Activated T-helper 1 cell treated with anti-CD3 and anti-CD28 coated beads, Interleukin-12 subunit alpha, Interleukin-12 subunit beta, Interleukin-2, Interleukin-4 antibody, amounts not matched to agents 30 ng/mL and 10 ng/mL and 1 ng/mL, durations not matched to agents 14 hours and 24 hours and 36 hours (primary cell): ENCODE measurements around the gene SNUPN. TPM values are rescaled to one million over a fixed set of nuclear protein-coding genes. Genes with fewer than 3 reads are reported as not detected.
A peak's percentile ranks its signal among the peaks of the same experiment; 100 is the strongest.

Source experiments
- DNase-seq: peaks from one replicate; pipeline ENCODE4 v3.0.0; 2021; ENCODE audit warnings: low spot score
- H3K27ac Mint-ChIP-seq: one replicate; pipeline ENCODE4 v1.8.0; 2021; ENCODE audit warnings: mild to moderate bottlenecking, mixed read lengths
- H3K27me3 Mint-ChIP-seq: one replicate; pipeline ENCODE4 v1.8.0; 2022; ENCODE audit warnings: mild to moderate bottlenecking, moderate library complexity, mixed read lengths; ENCODE audit not compliant: insufficient read depth
- H3K36me3 Mint-ChIP-seq: one replicate; pipeline ENCODE4 v1.8.0; 2021; ENCODE audit warnings: low read depth, mixed read lengths
- H3K4me1 Mint-ChIP-seq: one replicate; pipeline ENCODE4 v1.8.0; 2021; ENCODE audit warnings: low read depth, mixed read lengths
- H3K4me3 Mint-ChIP-seq: one replicate; pipeline ENCODE4 v1.8.0; 2021; ENCODE audit warnings: mild to moderate bottlenecking, moderate library complexity, mixed read lengths
- H3K9me3 Mint-ChIP-seq: one replicate; pipeline ENCODE4 v1.8.0; 2021; ENCODE audit warnings: mixed read lengths
- intact Hi-C: fragments of 100-400 bp; cut with micrococcal nuclease; formaldehyde crosslinking; loops from one replicate; pipeline ENCODE4 v1.15.1; 2024
- total RNA-seq: library from RNA; stranded (reverse); gene quantifications from 2 replicates; pipeline ENCODE4 v1.2.3, GENCODE V29; 2022

Gene SNUPN
- 30.8 and 34.1 TPM in 2 replicates for total RNA-seq

DNA sequence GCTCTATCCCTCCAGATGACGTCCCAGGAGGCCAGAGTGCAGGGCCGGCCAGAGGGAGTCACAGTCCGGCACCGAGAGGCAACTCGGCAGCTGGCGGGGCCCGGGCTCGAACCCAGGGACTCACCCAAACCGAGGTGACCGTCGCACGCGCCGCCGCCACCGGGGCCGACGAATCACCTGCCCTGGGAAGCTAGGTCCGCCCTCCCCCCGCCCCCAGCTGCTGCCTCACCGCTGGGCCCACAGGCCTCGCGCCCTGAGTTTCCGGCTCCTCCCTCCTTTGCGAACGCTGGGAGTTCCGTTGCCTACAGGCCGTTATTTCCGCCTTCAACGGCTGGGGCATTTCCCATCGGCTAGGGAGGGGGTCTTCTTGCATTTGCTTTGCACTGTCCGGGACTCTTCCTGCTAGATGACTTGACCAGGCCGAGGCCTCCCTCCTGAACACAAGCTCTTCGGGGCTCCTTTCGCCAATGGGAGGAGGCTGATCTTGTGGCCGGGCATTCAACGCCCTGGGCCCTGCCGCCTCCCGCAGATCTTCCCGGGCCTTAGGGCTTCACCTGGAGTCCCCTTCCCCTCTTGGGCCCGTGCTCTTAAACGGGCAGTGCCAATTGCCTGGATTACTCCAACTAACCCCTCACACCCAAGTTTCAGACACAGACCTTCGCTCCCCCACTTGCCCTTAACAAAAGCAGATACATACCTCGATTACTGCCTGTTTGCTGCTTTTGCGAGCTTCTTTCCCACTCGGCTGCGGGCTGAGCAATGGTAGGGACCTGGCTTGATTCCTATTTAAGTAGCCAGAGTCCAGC lies at the start of gene SNUPN:
Gene SNUPN, minus strand, starts transcription at position 184 of the 806 bp plus-strand sequence. CDS start 4,674 bp downstream, outside the sequence.
- peaks cover 38% of the 10 kb centered on the region for H3K4me1 Mint-ChIP-seq
- H3K27me3 Mint-ChIP-seq = no peaks in the 10 kb centered on the region
- intact Hi-C loops = loop anchor here (1.0 to 10.0 kb wide), 7 partner anchors 15 to 929 kb away; partner anchors contain the start of genes CSK, EDC3, IMP3 and MAN2C1
- H3K9me3 Mint-ChIP-seq = no peaks in the 10 kb centered on the region
- peak within 1 kb of the TSS; percentile 100 for H3K27ac Mint-ChIP-seq
- peaks cover 9% of the 10 kb centered on the region for H3K36me3 Mint-ChIP-seq
- peak; percentile 90 for DNase-seq
- peak within 1 kb of the TSS; percentile 94 for H3K4me3 Mint-ChIP-seq

DNA sequence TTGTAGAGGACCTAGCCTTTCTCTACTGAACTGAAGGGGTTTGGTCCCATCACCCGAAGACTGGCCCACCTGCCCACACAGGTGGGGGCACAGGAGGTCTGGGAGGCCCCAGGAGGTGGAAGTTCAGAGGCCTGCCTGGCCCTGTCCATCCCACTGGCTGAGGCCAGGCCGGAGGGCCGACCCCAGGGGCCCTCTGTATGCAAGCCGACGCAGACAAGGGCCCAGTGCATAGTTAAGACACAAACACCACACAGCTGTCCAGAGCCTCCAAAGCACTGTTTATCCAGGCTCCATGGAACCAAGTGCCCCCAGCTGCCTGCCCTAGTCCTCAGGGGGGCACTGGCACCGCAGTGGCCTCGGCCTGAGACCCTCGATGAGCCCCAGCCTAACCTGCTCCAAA lies 48.8 kb upstream of the SNUPN start:
- Mint-ChIP-seq H3K4me1 (no peaks in the 10 kb centered on the region), H3K4me3 (no peak overlapping the region), H3K36me3 (no peaks in the 10 kb centered on the region), H3K27me3 (peaks cover 5% of the 10 kb centered on the region), H3K27ac (no peak overlapping the region), H3K9me3 (no peaks in the 10 kb centered on the region)
- DNase-seq = no peak
- intact Hi-C loops = no loop called here

DNA sequence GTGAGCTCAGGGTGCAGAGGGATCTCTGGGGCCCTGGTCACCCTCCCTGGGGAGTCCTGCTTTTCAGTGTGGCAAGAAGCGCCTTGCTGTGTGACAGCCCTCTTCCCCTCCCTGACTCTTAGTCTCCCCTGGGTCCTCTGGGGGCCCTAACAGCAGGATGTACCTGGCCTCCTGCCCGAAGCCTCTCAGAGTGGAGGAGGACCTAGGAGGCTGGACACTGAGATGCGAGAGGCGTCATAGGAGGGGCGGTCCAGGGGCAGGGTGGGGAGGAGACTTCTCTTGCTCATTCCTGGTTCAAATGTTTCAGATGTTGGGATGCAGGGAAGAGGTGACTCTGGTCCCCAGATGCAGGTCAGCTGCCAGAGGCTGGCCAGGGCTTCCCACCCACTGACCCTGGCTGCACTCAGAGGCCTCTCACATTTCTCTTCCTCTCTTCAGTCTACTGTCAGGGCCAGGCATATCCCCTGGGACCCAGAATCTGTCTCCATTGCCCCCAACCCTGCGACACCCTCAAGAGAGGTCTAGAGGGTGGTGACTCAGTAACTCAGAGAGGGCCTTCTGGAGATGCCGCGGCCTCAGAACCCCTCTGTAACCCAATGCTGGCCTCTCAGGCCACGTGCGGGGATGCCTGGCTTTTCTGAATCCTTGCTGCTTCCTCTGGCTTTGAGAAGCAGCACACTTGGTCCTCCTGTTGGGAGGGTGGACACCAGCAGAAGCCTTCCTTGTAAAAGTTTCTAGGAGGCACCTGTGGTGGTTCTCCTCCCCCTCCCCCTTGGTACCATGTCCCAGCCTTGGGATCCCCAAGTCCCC lies 48.1 kb upstream of the SNUPN start:
- Mint-ChIP-seq H3K36me3 (no peaks in the 10 kb centered on the region), H3K4me1 (no peaks in the 10 kb centered on the region), H3K27me3 (peaks cover 3% of the 10 kb centered on the region), H3K4me3 (no peak overlapping the region), H3K9me3 (no peaks in the 10 kb centered on the region), H3K27ac (no peak overlapping the region)
- intact Hi-C loops = no loop called here
- no peak for DNase-seq

DNA sequence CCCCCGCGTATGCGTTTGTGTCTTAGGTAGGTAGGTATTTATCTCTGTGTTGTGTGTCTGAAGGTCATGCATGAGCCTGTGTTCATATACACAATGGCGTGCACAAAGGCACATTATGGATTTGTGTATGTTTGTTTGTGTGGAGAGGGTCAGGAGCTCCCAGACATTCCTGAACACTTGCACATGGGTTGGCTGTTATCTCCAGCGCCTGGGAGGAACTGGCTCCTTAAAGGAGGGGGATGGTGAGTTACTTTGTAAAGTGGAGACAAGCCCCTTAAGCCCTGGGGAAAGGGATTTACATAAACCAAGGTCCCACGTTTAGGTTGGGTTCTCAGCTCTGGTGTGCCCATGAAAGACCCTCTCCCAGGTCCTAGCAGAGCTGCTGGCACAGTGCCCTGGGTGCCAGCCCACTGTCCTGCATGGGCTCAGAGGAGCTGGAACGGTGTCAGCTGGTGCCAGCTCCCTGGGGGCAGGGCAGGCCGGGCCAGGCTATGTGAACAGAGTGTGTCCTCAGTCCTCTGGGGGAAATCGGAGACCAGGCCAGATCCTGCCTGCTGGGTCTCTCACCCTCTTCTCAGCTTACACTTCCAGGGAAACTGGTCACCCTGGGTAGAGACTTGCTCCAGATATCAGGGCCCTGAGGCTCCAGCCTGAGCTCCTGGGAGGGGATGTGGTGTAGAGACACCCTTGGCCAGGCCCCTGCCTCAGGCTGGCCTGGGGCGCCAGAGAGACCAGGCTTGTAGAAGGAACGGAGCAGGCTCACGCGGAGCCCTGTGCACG lies 47.3 kb upstream of the SNUPN start:
- DNase-seq = no peak
- intact Hi-C loops = no loop called here
- no peak overlapping the region for H3K4me3 Mint-ChIP-seq
- H3K27ac Mint-ChIP-seq = no peak overlapping the region
- peaks cover 3% of the 10 kb centered on the region for H3K27me3 Mint-ChIP-seq
- H3K9me3 Mint-ChIP-seq = no peaks in the 10 kb centered on the region
- H3K4me1 Mint-ChIP-seq = no peaks in the 10 kb centered on the region
- no peaks in the 10 kb centered on the region for H3K36me3 Mint-ChIP-seq

DNA sequence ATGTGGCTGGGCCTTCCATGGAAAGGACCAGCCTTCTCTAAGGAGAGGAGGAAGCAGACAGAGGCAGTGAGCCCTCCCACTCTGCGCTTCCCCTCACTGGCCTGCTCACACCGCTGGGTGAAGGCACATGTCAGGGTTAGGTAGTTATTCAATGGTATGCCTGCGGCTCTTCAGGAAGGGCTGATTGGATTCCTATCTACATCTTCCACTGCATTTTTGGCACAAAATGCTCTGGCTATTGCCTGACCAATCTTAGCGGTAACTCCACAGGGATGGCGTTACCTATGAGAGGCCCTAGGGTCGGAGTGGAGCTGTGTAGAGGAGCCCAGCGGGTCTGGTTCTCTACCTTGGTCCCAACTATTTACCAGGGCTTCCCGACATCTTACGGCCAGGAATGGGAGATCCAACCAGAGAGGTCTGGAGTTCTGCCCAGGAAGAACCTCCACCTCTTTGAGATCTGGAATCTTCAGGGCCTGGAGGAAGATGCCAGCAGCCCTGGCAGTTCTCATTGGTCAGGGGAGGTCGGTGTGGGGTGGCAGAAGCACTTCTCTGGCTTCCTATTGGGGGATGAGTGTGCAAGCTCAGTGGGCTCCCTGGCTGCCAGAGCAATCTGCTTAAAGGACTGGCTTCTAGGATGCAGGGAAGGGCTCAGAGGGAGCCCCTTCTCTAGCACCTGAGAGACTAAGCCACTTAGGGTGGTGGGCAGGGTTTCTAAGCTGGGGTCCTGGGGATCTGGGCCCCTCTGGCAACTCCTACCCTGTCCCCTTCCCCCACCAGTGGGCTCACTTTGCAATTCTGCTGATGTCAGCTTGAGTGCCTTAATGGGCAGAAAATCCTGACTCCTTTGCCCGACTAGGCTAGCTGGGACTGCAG lies 46.4 kb upstream of the SNUPN start:
- no peaks in the 10 kb centered on the region for H3K36me3 Mint-ChIP-seq
- no peak overlapping the region for H3K4me3 Mint-ChIP-seq
- intact Hi-C loops = no loop called here
- H3K27me3 Mint-ChIP-seq = peaks cover 3% of the 10 kb centered on the region
- no peak overlapping the region for H3K27ac Mint-ChIP-seq
- no peaks in the 10 kb centered on the region for H3K9me3 Mint-ChIP-seq
- no peaks in the 10 kb centered on the region for H3K4me1 Mint-ChIP-seq
- no peak for DNase-seq

DNA sequence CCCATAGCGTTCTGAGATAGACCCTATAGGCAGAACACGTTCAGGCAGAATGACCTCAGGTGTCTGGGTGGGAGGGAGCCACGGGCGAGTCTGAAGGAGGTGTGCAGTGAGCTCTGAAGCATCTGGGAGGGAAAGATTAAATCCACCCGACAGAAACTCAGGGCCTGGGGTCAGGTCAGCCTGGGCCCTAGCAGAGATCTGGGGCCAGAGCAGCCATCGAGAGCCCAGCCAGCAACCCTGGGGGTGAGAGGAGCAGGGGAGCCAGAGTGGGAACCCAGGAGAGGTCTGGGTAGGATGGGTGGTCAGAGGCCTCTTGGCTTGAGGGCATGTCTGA lies 44.3 kb upstream of the SNUPN start:
- no peak overlapping the region for H3K4me3 Mint-ChIP-seq
- H3K36me3 Mint-ChIP-seq = no peaks in the 10 kb centered on the region
- H3K27ac Mint-ChIP-seq = no peak overlapping the region
- peaks cover 3% of the 10 kb centered on the region for H3K27me3 Mint-ChIP-seq
- DNase-seq = no peak
- no peaks in the 10 kb centered on the region for H3K4me1 Mint-ChIP-seq
- no peaks in the 10 kb centered on the region for H3K9me3 Mint-ChIP-seq
- intact Hi-C loops = no loop called here

DNA sequence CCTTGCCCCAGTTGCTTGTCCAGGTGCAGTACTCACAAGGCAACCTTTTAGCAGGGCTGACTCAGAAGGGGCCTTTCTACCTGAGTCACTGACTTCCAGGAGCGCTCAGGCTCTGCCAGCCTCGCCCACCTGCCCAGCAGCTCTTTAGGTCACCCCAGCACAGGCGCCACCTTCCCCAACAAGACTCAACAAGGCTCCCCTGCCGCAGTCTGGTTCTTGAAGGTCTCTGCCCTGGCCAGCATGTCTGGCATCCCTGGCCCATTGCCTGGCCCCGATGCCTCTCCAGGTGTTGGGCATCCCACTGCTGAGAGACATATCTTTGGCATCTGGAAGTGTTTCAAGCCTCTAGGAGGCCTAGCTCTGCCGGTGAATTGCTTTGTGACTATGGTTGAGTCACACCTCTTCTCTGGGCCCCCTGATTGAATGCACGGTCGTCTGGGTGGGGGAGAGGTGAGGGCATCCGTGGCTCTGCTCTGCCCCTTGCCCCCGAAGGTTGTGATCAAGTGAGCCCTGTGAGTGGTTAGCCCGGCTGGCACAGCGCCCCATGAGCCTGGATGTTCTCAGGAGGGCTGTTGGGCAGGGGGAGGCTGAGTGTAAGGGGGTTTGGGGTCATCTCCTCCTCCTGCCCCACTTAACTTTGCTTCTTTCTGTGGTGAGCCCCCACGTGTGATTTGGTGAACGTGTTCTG lies 43.8 kb upstream of the SNUPN start:
- H3K27ac Mint-ChIP-seq = no peak overlapping the region
- H3K36me3 Mint-ChIP-seq = no peaks in the 10 kb centered on the region
- intact Hi-C loops = no loop called here
- DNase-seq = no peak
- no peak overlapping the region for H3K4me3 Mint-ChIP-seq
- H3K27me3 Mint-ChIP-seq = no peaks in the 10 kb centered on the region
- no peaks in the 10 kb centered on the region for H3K9me3 Mint-ChIP-seq
- H3K4me1 Mint-ChIP-seq = no peaks in the 10 kb centered on the region

DNA sequence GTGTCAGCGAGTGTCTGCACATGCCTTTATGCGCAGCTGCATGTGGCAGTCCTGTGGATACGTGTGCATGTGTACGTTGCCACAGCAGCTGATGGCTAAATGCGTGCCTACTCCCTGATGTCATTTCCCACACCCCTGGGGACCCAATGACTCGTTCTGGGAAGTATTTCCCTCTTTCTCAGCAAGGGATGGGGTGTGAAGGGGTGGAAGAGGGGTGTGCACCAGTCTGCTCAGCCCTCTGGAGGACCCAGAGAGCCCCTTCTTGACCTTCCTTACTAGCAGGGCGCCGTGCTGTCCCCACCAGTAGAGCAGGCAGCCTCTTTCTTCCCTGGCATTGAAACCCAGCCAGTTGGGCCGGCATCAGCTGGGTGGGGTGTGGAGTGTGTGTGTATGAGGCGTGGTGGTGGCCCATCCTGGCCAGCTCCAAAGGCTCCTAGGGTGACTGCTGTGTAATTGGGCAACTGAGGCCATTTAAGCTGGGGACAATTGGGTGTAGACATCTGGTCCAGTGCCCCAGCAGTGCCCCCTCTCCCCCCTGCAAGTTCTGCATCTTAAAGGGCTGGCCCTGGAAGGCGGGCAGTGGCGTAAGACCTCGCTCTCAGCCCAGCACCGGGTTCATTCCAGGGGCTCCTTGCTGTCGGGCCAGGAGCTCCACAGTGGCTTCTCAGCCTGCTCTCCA lies 41.4 kb upstream of the SNUPN start:
- no peaks in the 10 kb centered on the region for H3K9me3 Mint-ChIP-seq
- H3K27ac Mint-ChIP-seq = no peak overlapping the region
- no peaks in the 10 kb centered on the region for H3K27me3 Mint-ChIP-seq
- no peaks in the 10 kb centered on the region for H3K4me1 Mint-ChIP-seq
- H3K36me3 Mint-ChIP-seq = no peaks in the 10 kb centered on the region
- intact Hi-C loops = no loop called here
- H3K4me3 Mint-ChIP-seq = no peak overlapping the region
- no peak for DNase-seq

DNA sequence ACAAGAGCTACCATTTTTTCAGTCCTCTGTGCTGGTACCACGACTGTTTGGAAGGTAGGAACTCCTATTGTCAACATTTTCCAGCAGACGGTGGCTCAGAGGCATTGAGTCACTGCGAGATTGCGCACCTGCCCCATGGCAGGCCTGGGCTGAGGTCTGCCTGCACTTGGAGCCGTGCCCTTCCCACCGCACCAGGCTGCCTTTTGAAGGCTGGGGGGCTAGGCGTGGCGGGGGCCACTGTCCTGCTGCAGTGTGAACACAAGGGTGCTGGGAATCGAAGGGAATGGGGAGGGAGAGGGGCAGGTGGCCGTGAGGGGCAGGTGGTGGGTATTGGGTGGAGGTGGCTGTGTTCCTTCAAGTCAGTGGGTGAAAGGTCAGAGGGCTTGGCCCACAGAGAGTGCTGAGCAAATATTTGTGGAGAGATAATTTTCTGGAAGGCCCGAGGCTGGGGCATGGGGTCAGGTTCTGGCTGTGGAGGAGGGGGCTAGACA lies 38.5 kb upstream of the SNUPN start:
- intact Hi-C loops = no loop called here
- DNase-seq = no peak
- no peak overlapping the region for H3K4me3 Mint-ChIP-seq
- H3K36me3 Mint-ChIP-seq = no peaks in the 10 kb centered on the region
- H3K9me3 Mint-ChIP-seq = no peaks in the 10 kb centered on the region
- no peaks in the 10 kb centered on the region for H3K4me1 Mint-ChIP-seq
- H3K27me3 Mint-ChIP-seq = no peaks in the 10 kb centered on the region
- no peak overlapping the region for H3K27ac Mint-ChIP-seq

DNA sequence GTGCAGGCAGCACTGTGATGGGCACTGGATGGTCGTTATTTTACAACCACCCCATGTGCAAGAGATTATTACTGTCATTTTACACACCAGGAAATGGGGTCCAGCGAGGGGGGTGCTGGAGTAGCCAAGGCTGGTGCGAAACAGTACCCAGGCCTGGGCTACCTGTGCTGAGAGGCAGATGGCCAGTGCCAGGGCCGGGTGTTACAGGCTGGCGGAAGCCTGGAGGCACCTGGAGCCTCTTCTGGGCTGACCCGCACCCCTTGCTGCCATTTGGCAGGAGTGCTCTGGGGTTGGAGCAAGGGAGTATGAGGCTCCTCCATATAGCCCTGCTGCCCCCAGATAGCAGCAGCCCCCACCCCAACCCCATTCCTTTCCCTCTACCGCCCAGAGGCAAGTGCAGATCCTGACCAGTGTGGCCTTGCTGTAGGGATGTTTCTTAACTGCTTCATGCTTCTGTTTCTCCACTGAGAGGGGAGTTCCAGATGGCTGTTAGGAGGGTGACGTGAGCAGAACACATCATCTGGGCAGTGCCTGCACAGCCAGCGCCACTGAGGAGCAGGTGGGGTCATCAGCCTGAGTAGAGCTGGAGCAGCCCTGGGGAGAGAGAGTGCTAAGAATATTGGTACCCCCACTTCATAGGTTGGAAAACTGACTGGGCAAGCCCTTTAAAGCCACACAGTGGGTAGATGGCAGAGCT lies 37.4 kb upstream of the SNUPN start:
- H3K9me3 Mint-ChIP-seq = no peaks in the 10 kb centered on the region
- intact Hi-C loops = no loop called here
- H3K27ac Mint-ChIP-seq = no peak overlapping the region
- no peaks in the 10 kb centered on the region for H3K4me1 Mint-ChIP-seq
- DNase-seq = no peak
- no peak overlapping the region for H3K4me3 Mint-ChIP-seq
- no peaks in the 10 kb centered on the region for H3K36me3 Mint-ChIP-seq
- H3K27me3 Mint-ChIP-seq = no peaks in the 10 kb centered on the region

DNA sequence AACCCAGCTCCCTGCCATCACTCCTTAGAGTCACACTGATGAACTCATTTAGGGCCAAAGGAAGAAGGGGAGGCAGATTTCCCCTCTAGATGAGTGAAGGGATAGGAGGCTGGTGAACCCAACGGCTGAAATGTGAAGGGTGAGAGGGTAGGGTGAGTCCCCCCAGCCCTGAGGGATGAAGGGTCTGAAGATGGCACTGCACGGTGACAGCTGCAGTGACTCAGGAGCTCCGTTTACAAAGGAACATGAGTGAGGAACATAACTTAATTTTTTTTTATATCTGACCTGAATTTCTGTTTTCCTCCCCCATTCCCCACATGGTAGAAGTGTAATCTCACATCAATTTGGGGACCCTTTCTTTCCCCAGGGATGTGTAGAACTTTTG lies 36.2 kb upstream of the SNUPN start:
- Mint-ChIP-seq H3K4me3 (no peak overlapping the region), H3K27ac (no peak overlapping the region), H3K4me1 (no peaks in the 10 kb centered on the region), H3K9me3 (no peaks in the 10 kb centered on the region), H3K36me3 (no peaks in the 10 kb centered on the region), H3K27me3 (no peaks in the 10 kb centered on the region)
- DNase-seq = no peak
- intact Hi-C loops = no loop called here
